Upper lobe of right lung (tissue), 1 donor: ENCODE data around the gene NPVF. TPM values are rescaled to one million over a fixed set of nuclear protein-coding genes. Genes with fewer than 3 reads are reported as not detected.
A peak's percentile ranks its signal among the peaks of the same experiment; 100 is the strongest.

Source experiments
- ATAC-seq: fragments of 200-7000 bp; cut with Tn5 transposase; one replicate; pipeline ENCODE4 v1.9.1; 2020; ENCODE audit warnings: mild to moderate bottlenecking, moderate library complexity
- DNase-seq: peaks from one replicate; pipeline ENCODE4 v3.0.0-alpha.2; 2020
- H3K27ac ChIP-seq: fragments of 200-600 bp; one replicate; pipeline ENCODE4 v1.8.0; 2022
- H3K27me3 ChIP-seq: fragments of 200-600 bp; one replicate; pipeline ENCODE4 v1.8.0; 2022; ENCODE audit warnings: mild to moderate bottlenecking
- H3K36me3 ChIP-seq: fragments of 200-600 bp; one replicate; pipeline ENCODE4 v1.8.0; 2022
- H3K4me1 ChIP-seq: fragments of 200-600 bp; one replicate; pipeline ENCODE4 v1.8.0; 2022
- H3K4me3 ChIP-seq: fragments of 200-600 bp; one replicate; pipeline ENCODE4 v1.8.0; 2022; ENCODE audit warnings: mild to moderate bottlenecking
- H3K9me3 ChIP-seq: fragments of 200-600 bp; one replicate; pipeline ENCODE4 v1.8.0; 2022
- CTCF ChIP-seq: fragments of 200-600 bp; IDR thresholded peaks from one replicate; pipeline ENCODE4 v1.8.0; 2022; ENCODE audit warnings: antibody characterized with exemption
- intact Hi-C: fragments of 100-400 bp; cut with DNase I; formaldehyde crosslinking; loops from one replicate; pipeline ENCODE4 v1.11.0; 2022
- total RNA-seq: library from RNA; stranded (reverse); fragmentation: NEBNext Ultra II Directional; extraction: Animal tissue kit (Norgen Biotek cat#: 25700); gene quantifications from one replicate; pipeline ENCODE4 v1.2.1, GENCODE V29; 2021
- donor health status: DM: no; HTN: yes; CAD: no; lungs with severe emphysema.

Gene NPVF
- total RNA-seq, 1 donor from 2014 or later, result not detected

GRCh38 chr7:25242678-25243077 lies 14.4 kb upstream of the NPVF start:
- no peak overlapping the region for H3K27ac ChIP-seq
- no peaks in the 10 kb centered on the region for H3K9me3 ChIP-seq
- H3K4me3 ChIP-seq, result no peak overlapping the region
- TF ChIP-seq CTCF, result no peak
- H3K4me1 ChIP-seq, result no peaks in the 10 kb centered on the region
- H3K36me3 ChIP-seq, result no peaks in the 10 kb centered on the region
- no peaks in the 10 kb centered on the region for H3K27me3 ChIP-seq
- ATAC-seq, result no peak
- intact Hi-C loops, result no loop called here
- DNase-seq, result no peak

- no peak for TF ChIP-seq CTCF
- no peaks in the 10 kb centered on the region for H3K36me3 ChIP-seq
- intact Hi-C loops, result no loop called here
- no peak overlapping the region for H3K4me3 ChIP-seq
- no peak overlapping the region for H3K27ac ChIP-seq
- no peaks in the 10 kb centered on the region for H3K27me3 ChIP-seq
- DNase-seq (no peak), ATAC-seq (no peak)
- H3K4me1 ChIP-seq, result no peaks in the 10 kb centered on the region
- no peaks in the 10 kb centered on the region for H3K9me3 ChIP-seq
These were observed 12.6 kb upstream of the NPVF start for GRCh38 chr7:25240896-25241295.

GRCh38 chr7:25240340-25240739 lies 12.1 kb upstream of the NPVF start:
- H3K36me3 ChIP-seq, result no peaks in the 10 kb centered on the region
- TF ChIP-seq CTCF, result no peak
- peak; percentile 15 for ATAC-seq

GRCh38 chr7:25239888-25240287 lies 11.6 kb upstream of the NPVF start:
- H3K27ac ChIP-seq, result no peak overlapping the region
- no peaks in the 10 kb centered on the region for H3K9me3 ChIP-seq
- ATAC-seq, result no peak
- H3K36me3 ChIP-seq, result no peaks in the 10 kb centered on the region
- no peak for TF ChIP-seq CTCF
- intact Hi-C loops, result no loop called here
- H3K4me3 ChIP-seq, result no peak overlapping the region
- DNase-seq, result no peak
- no peaks in the 10 kb centered on the region for H3K4me1 ChIP-seq
- no peaks in the 10 kb centered on the region for H3K27me3 ChIP-seq

More at GRCh38 chr7:25240340-25240739, 12.1 kb upstream of the NPVF start:
- no peak for DNase-seq
- H3K4me1 ChIP-seq, result no peaks in the 10 kb centered on the region
- H3K27ac ChIP-seq, result no peak overlapping the region
- no peaks in the 10 kb centered on the region for H3K9me3 ChIP-seq
- H3K27me3 ChIP-seq, result no peaks in the 10 kb centered on the region
- intact Hi-C loops, result no loop called here
- H3K4me3 ChIP-seq, result no peak overlapping the region

- Histone ChIP-seq H3K36me3 (no peaks in the 10 kb centered on the region), H3K4me1 (no peaks in the 10 kb centered on the region), H3K27me3 (no peaks in the 10 kb centered on the region), H3K4me3 (no peak overlapping the region), H3K27ac (no peak overlapping the region), H3K9me3 (no peaks in the 10 kb centered on the region)
- DNase-seq (no peak), ATAC-seq (no peak)
- intact Hi-C loops, result no loop called here
- no peak for TF ChIP-seq CTCF
These were observed 9.9 kb upstream of the NPVF start for GRCh38 chr7:25238066-25238725.

- H3K9me3 ChIP-seq, result no peaks in the 10 kb centered on the region
- H3K4me3 ChIP-seq, result no peak overlapping the region
- TF ChIP-seq CTCF, result no peak
- ATAC-seq (no peak), DNase-seq (no peak)
- intact Hi-C loops, result no loop called here
- H3K27me3 ChIP-seq, result no peaks in the 10 kb centered on the region
- H3K36me3 ChIP-seq, result no peaks in the 10 kb centered on the region
- H3K4me1 ChIP-seq, result no peaks in the 10 kb centered on the region
- H3K27ac ChIP-seq, result no peak overlapping the region
These were observed 7.2 kb upstream of the NPVF start for GRCh38 chr7:25235471-25235870.
